KMS-11 (cell line): ENCODE measurements around the gene PAMR1.
"Not testable (repeated sequence)": the region's sequence is repeated elsewhere in the genome, so short reads cannot be mapped to it uniquely, and the experiment has no call there.

Source experiments
- H2AFZ ChIP-seq: fragments of 200-600 bp; sonication (generic); 2 replicates; pipeline ENCODE4 v1.6.1; 2016; ENCODE audit warnings: antibody characterized with exemption, mixed run types, low read depth
- H3K27ac ChIP-seq: fragments of 200-600 bp; sonication (generic); 2 replicates; pipeline ENCODE4 v1.6.1; 2016; ENCODE audit warnings: mild to moderate bottlenecking, mixed run types
- H3K27me3 ChIP-seq: fragments of 200-600 bp; sonication (generic); 2 replicates; pipeline ENCODE4 v1.6.1; 2017; ENCODE audit warnings: mild to moderate bottlenecking, low read depth, mixed run types, moderate library complexity; ENCODE audit not compliant: insufficient read depth
- H3K36me3 ChIP-seq: fragments of 200-600 bp; sonication (generic); 2 replicates; pipeline ENCODE4 v1.6.1; 2017; ENCODE audit warnings: mild to moderate bottlenecking, mixed run types; ENCODE audit not compliant: insufficient read depth
- H3K4me1 ChIP-seq: fragments of 200-600 bp; sonication (generic); 2 replicates; pipeline ENCODE4 v1.6.1; 2016; ENCODE audit warnings: mild to moderate bottlenecking, low read depth, mixed run types; ENCODE audit not compliant: poor library complexity, severe bottlenecking
- H3K4me2 ChIP-seq: fragments of 200-600 bp; sonication (generic); 2 replicates; pipeline ENCODE4 v1.7.0; 2016; ENCODE audit warnings: mild to moderate bottlenecking, mixed run types
- H3K4me3 ChIP-seq: fragments of 200-600 bp; sonication (generic); IDR thresholded peaks from 2 replicates; pipeline ENCODE4 v1.6.1; 2017; ENCODE audit warnings: low read depth, low read length, mixed read lengths; ENCODE audit not compliant: insufficient read depth
- H3K79me2 ChIP-seq: fragments of 200-600 bp; sonication (generic); 2 replicates; pipeline ENCODE4 v1.6.1; 2016; ENCODE audit warnings: low read depth, mixed run types; ENCODE audit not compliant: insufficient read depth
- H3K9ac ChIP-seq: fragments of 200-600 bp; sonication (generic); 2 replicates; pipeline ENCODE4 v1.6.1; 2016; ENCODE audit warnings: mild to moderate bottlenecking, mixed run types
- H4K20me1 ChIP-seq: fragments of 200-600 bp; sonication (generic); 2 replicates; pipeline ENCODE4 v1.6.1; 2016; ENCODE audit warnings: mild to moderate bottlenecking, mixed run types; ENCODE audit not compliant: insufficient read depth
- TF ChIP-seq, protein P1 (sequence below): fragments of 200-600 bp; sonication (generic); conservative IDR thresholded peaks from 2 replicates; pipeline ENCODE4 v1.6.1; 2017; ENCODE audit warnings: low read depth, mild to moderate bottlenecking, antibody characterized with exemption, low read length, moderate library complexity, mixed read lengths

Gene PAMR1

GRCh38 chr11:35523861-35524260, 1.6 kb downstream of the PAMR1 start:
- H3K27ac ChIP-seq, result no peak overlapping the region
- H3K9ac ChIP-seq, result no peak overlapping the region
- H3K36me3 ChIP-seq, result no peaks in the 10 kb centered on the region
- no peak overlapping the region for H3K4me3 ChIP-seq
- TF ChIP-seq, protein P1, sequence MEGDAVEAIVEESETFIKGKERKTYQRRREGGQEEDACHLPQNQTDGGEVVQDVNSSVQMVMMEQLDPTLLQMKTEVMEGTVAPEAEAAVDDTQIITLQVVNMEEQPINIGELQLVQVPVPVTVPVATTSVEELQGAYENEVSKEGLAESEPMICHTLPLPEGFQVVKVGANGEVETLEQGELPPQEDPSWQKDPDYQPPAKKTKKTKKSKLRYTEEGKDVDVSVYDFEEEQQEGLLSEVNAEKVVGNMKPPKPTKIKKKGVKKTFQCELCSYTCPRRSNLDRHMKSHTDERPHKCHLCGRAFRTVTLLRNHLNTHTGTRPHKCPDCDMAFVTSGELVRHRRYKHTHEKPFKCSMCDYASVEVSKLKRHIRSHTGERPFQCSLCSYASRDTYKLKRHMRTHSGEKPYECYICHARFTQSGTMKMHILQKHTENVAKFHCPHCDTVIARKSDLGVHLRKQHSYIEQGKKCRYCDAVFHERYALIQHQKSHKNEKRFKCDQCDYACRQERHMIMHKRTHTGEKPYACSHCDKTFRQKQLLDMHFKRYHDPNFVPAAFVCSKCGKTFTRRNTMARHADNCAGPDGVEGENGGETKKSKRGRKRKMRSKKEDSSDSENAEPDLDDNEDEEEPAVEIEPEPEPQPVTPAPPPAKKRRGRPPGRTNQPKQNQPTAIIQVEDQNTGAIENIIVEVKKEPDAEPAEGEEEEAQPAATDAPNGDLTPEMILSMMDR, result no peak
- H3K4me1 ChIP-seq, result no peaks in the 10 kb centered on the region
- no peaks in the 10 kb centered on the region for H3K79me2 ChIP-seq
- no peak overlapping the region for H3K4me2 ChIP-seq
- H2AFZ ChIP-seq, result no peak overlapping the region
- H4K20me1 ChIP-seq, result no peaks in the 10 kb centered on the region
- H3K27me3 ChIP-seq, result no peaks in the 10 kb centered on the region

- no peaks in the 10 kb centered on the region for H3K27me3 ChIP-seq
- H4K20me1 ChIP-seq, result no peaks in the 10 kb centered on the region
- no peaks in the 10 kb centered on the region for H3K36me3 ChIP-seq
- H3K4me2 ChIP-seq, result no peak overlapping the region
- TF ChIP-seq, protein P1, result no peak
- H3K9ac ChIP-seq, result no peak overlapping the region
- H3K27ac ChIP-seq, result no peak overlapping the region
- no peaks in the 10 kb centered on the region for H3K4me1 ChIP-seq
- H2AFZ ChIP-seq, result no peak overlapping the region
- no peak overlapping the region for H3K4me3 ChIP-seq
- H3K79me2 ChIP-seq, result no peaks in the 10 kb centered on the region
Measured at GRCh38 chr11:35523331-35523768, 2.1 kb downstream of the PAMR1 start.

DNA sequence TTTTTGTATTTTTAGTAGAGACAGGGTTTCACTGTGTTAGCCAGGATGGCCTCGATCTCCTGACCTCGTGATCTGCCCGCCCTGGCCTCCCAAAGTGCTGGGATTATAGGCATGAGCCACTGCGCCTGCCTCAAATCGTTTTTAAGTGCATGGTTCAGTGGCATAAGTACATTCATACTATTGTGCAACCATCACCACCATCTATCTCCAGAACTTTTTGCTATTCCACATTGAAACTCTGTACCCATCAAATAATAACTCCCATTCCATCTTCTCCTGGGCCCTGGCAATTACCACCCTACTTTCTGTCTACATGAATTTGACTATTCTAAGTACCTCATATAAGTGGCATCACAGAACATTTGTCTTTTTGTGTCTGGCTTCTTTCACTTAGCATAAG, 3.3 kb downstream of the PAMR1 start:
- not testable (repeated sequence) for H3K36me3 ChIP-seq, H3K9ac ChIP-seq, H3K4me2 ChIP-seq, H3K4me3 ChIP-seq, H3K27me3 ChIP-seq, H3K79me2 ChIP-seq, H3K4me1 ChIP-seq, H3K27ac ChIP-seq, H2AFZ ChIP-seq, H4K20me1 ChIP-seq

DNA sequence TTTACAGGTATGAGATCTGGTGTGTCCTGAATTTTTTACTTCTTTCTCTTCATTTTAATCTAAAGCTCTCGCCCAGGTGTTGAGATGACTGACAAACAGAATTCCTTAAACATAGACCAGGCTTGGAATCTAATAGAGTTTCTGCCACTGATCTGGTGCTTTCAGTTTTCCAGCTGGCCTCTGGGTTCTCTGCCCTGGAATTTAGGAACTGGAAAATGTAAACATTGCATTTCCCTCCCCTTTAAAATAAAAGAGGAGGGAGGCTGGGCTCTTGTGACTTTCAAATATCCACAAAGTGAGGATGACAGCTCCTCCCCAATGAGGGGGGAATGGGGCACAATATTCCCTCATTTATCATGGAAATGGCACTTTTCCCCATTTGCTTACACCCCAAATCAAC, 5.0 kb downstream of the PAMR1 start:
- Histone ChIP-seq H3K36me3 (no peaks in the 10 kb centered on the region), H3K4me3 (no peak overlapping the region), H3K4me1 (no peaks in the 10 kb centered on the region), H4K20me1 (no peaks in the 10 kb centered on the region), H3K27me3 (no peaks in the 10 kb centered on the region), H2AFZ (no peak overlapping the region), H3K79me2 (no peaks in the 10 kb centered on the region), H3K27ac (no peak overlapping the region), H3K4me2 (no peak overlapping the region), H3K9ac (no peak overlapping the region)
- TF ChIP-seq, protein P1, result no peak

DNA sequence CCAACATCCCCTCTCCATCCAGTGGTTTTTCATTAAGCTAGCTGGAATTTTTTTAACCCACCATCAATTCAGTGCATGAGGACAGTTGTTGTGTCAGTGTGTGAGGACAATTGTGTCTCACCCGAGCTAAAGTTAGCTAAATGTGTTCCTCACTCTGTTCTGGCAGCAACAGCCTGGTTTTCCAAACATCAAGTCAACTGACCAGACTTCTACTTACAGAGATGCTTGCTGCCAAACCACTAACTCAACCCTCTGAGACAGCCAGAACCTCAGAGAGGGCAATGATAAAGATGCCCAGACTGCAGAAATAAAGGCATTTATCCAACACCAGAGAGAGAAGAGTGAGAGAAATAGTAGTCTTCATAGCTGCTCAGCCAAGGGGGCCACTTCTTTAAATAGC, 6.7 kb downstream of the PAMR1 start:
- Histone ChIP-seq H3K4me1 (no peaks in the 10 kb centered on the region), H4K20me1 (no peaks in the 10 kb centered on the region), H3K36me3 (no peaks in the 10 kb centered on the region), H2AFZ (no peak overlapping the region), H3K79me2 (no peaks in the 10 kb centered on the region), H3K4me3 (no peak overlapping the region), H3K9ac (no peak overlapping the region), H3K27ac (no peak overlapping the region), H3K4me2 (no peak overlapping the region), H3K27me3 (no peaks in the 10 kb centered on the region)
- TF ChIP-seq, protein P1, result no peak
